OCI-LY7 (cell line): Measurements from ENCODE around the gene VOPP1.

Source experiments
- EZH2phosphoT487 ChIP-seq: fragments of 200-600 bp; sonication (generic); IDR thresholded peaks from 2 replicates; pipeline ENCODE4 v1.6.1; 2018; ENCODE audit warnings: low read depth, borderline replicate concordance, mild to moderate bottlenecking, mixed run types, antibody characterized with exemption, low read length, moderate library complexity, mixed read lengths
- TF ChIP-seq, protein P1 (sequence below): fragments of 200-600 bp; sonication (generic); conservative IDR thresholded peaks from 2 replicates; pipeline ENCODE4 v1.5.1; 2014; ENCODE audit warnings: mild to moderate bottlenecking, antibody characterized with exemption, low read length, moderate library complexity, mixed read lengths

DNA sequence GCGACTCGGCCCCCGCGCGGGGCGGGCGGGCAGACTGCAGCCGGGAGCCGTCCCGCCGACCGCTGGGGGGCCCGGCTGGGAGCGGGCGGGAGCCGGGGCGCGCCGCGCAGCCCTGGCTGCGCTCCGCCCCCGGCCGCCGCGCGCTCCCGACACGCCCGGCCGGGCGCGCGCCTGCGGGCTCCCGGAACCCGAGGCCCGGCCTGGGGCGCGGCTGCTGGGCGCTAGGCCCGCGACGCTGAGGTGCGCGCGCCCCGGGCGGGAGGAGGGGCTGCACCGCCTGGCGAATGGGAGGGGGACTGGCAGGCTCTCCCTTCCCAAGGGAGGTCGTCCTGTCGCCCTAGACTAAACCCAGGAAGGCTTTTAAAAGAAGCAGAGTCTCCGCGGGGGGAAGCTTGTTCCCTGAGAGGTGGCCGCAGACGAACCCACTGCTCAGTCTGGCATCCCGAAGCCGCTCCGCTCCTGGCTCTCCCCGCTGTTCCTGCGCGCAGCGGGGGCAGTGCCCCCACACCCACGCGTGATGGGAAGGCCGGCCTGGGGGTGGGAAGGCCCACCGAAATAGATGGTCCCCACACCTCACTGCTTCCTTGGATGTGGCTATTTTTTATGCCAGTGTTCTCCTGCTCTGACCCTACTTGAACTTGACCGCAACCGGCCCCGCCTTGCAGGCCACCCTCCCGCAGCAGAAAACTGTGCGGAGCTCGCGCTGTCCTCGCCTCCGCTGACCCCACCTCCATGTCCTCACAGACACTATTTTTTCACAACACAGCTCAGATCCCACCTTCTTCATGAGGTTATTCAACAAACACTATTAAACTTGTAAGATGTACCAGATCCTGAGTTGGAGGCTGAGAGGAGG is at the start of gene VOPP1:
- TF ChIP-seq, protein P1, sequence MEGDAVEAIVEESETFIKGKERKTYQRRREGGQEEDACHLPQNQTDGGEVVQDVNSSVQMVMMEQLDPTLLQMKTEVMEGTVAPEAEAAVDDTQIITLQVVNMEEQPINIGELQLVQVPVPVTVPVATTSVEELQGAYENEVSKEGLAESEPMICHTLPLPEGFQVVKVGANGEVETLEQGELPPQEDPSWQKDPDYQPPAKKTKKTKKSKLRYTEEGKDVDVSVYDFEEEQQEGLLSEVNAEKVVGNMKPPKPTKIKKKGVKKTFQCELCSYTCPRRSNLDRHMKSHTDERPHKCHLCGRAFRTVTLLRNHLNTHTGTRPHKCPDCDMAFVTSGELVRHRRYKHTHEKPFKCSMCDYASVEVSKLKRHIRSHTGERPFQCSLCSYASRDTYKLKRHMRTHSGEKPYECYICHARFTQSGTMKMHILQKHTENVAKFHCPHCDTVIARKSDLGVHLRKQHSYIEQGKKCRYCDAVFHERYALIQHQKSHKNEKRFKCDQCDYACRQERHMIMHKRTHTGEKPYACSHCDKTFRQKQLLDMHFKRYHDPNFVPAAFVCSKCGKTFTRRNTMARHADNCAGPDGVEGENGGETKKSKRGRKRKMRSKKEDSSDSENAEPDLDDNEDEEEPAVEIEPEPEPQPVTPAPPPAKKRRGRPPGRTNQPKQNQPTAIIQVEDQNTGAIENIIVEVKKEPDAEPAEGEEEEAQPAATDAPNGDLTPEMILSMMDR: no peak
- TF ChIP-seq EZH2phosphoT487: no peak
